Esophagus squamous epithelium (tissue), 4 donors: ENCODE results near the gene TCOF1.

Source experiments
- CTCF ChIP-seq, 6 experiments: fragments of 450-650 bp in 4 of 6; fragments of 200-600 bp in 2 of 6; sonication (generic) in 2 of 6; IDR thresholded peaks; one replicate each; pipeline ENCODE4 v1.5.1; 2016 to 2019; ENCODE audit warnings: antibody characterized with exemption in 6 of 6, mild to moderate bottlenecking in 4 of 6, moderate library complexity in 4 of 6
- POLR2A ChIP-seq, 4 donors: fragments of 450-650 bp; IDR thresholded peaks; one replicate each; pipeline ENCODE4 v1.6.1; 2017; ENCODE audit warnings: antibody characterized with exemption in 4 of 4, mild to moderate bottlenecking in 4 of 4, moderate library complexity in 3 of 4

- TF ChIP-seq CTCF (IDR thresholded peaks at IDR 0.05) (peak in 1 of 6 experiments; percentile 11), POLR2A (IDR thresholded peaks at IDR 0.05) (no peak)
Observed at GRCh38 chr5:150318613-150319483, 38.6 kb upstream of the TCOF1 start.
